ENCODE data around the gene SIRT4.
"Not testable (repeated sequence)": the region's sequence is repeated elsewhere in the genome, so short reads cannot be mapped to it uniquely, and the experiment has no call there.

Gene SIRT4

DNA sequence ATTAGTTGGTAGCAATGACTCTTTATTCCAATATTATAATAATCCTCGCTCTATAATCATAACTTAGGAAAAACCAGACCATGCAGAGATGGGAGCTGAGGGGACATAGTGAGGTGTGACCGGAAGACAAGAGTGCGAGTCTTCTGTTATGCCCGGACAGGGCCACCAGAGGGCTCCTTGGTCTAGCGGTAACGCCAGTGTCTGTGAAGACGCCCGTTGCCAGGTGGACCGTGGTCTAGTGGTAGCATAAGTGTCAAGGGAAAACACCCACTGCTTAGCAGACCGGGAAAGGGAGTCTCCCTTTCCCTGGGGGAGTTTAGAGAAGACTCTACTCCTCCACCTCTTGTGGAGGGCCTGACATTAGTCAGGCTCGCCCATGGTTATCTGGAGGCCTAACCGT, 33.3 kb downstream of the SIRT4 start:
- DNase-seq (ENCODE audit: low spot score): not testable (repeated sequence)

- not testable (repeated sequence) for DNase-seq (ENCODE audit: low spot score)
Observed at GRCh38 chr12:120336392-120336791, 34.3 kb downstream of the SIRT4 start.

- no peak for DNase-seq (ENCODE audit: low spot score)
Observed at GRCh38 chr12:120337730-120338129, 35.6 kb downstream of the SIRT4 start.

DNA sequence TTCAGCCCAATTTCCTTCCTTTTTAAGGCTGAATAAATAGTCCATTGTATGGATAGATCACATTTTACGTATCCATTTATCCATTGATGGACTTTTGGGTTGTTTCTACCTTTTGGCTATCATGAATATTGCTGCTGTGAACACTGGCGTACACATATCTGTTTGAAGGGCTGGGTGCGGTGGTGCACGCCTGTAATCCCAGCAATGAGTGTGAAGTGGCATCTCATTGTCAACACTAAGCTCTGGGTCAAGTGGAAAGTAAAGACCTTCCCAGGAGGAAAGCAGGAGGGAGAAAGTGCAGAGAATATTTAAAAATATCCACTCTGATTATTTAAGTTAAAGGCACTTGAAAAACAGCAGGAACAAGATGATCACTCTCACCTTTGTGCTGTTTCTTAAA, 37.1 kb downstream of the SIRT4 start:
- no peak for DNase-seq (ENCODE audit: low spot score)

GRCh38 chr12:120342175-120343038, 40.3 kb downstream of the SIRT4 start:
- no peak for DNase-seq (ENCODE audit: low spot score)

DNA sequence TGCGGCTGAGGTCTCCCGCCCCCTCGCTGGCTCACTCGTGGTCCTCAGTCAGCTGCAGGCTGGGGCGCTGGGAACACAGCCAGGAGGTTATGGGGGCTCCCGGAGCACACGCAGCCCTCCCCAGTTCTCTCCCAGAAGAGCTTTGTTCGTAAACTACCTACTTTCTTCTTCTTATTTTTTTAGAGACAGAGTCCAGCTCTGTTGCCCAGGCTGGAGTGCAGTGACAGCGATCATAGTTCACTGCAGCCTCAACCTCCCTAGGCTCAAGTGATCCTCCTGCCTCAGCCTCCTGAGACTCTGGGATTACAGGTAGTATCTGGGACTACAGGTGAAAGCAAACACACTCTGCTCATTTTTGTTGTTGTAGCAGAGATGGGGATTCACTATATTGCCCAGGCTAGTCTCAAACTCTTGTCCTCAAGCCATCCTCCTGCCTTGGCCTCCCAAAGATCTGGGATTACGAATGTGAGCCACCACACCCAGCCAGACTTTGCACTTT, 41.0 kb downstream of the SIRT4 start:
- no peak for DNase-seq (ENCODE audit: low spot score)

GRCh38 chr12:120343692-120344091, 41.6 kb downstream of the SIRT4 start:
- no peak for DNase-seq (ENCODE audit: low spot score)

- no peak for DNase-seq (ENCODE audit: low spot score)
Observed at GRCh38 chr12:120346031-120346430, 43.9 kb downstream of the SIRT4 start.

DNA sequence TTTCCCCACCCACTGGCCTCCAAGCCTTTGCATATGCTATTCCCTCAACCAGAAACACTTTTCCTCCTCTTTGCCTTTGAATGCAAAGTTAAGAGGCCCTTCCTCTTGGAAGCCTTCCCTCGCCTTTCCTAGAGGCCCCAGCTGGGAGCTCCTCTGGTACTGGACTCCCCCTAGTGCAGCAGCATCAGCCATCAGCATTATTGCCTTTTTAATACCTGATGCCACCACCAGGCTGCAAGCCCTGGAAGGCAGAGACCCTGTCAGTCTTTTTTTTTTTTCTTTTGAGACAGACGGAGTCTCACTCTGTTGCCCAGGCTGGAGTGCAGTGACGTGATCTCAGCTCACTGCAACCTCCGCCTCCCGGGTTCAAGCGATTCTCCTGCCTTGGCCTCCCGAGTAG, 44.6 kb downstream of the SIRT4 start:
- DNase-seq (ENCODE audit: low spot score): no peak

- DNase-seq (ENCODE audit: low spot score): no peak
Observed at GRCh38 chr12:120347766-120348165, 45.6 kb downstream of the SIRT4 start.

- DNase-seq (ENCODE audit: low spot score): no peak
Observed at GRCh38 chr12:120350576-120351350, 48.6 kb downstream of the SIRT4 start.

- no peak for DNase-seq (ENCODE audit: low spot score)
Observed at GRCh38 chr12:120352117-120352516, 50.0 kb downstream of the SIRT4 start.

- DNase-seq (ENCODE audit: low spot score): no peak
Observed at GRCh38 chr12:120353136-120353535, 51.0 kb downstream of the SIRT4 start.

- no peak for DNase-seq (ENCODE audit: low spot score)
Observed at GRCh38 chr12:120353556-120354317, 51.6 kb downstream of the SIRT4 start.

- peak; percentile 71 for DNase-seq (ENCODE audit: low spot score)
Observed at GRCh38 chr12:120356567-120357030, 54.5 kb downstream of the SIRT4 start.

DNA sequence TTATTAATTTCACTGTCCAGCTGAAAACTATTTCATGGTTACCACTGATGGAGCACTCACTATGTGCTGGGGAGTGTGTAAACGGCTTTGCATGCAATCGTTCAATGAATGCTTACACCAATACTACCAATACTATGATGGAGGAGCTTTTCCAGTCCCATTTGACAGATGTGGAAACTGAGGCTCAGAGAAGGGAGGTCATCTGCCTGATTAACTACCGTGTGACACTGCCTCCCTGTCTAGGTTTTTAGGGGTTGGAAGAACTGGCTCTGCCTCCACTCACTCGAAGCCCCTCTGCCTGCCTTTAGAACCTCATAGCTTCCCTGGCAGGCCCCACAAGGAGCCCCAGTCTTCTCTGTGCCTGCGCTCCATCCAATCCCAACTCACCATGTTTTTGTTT, 55.0 kb downstream of the SIRT4 start:
- no peak for DNase-seq (ENCODE audit: low spot score)

GRCh38 chr12:120358412-120359100, 56.4 kb downstream of the SIRT4 start:
- no peak for DNase-seq (ENCODE audit: low spot score)

- no peak for DNase-seq (ENCODE audit: low spot score)
Observed at GRCh38 chr12:120359128-120359527, 57.0 kb downstream of the SIRT4 start.

GRCh38 chr12:120361506-120362208, 59.5 kb downstream of the SIRT4 start:
- DNase-seq (ENCODE audit: low spot score): peak; percentile 84
